Activated CD8-positive, alpha-beta memory T cell treated with anti-CD3 and anti-CD28 coated beads, Interleukin-2, amount 50 U/mL, for 24 hours (primary cell): ENCODE data around the gene PFKL.
"Not testable (repeated sequence)": the region's sequence is repeated elsewhere in the genome, so short reads cannot be mapped to it uniquely, and the experiment has no call there.

ENCODE experiments used
- DNase-seq: peaks from one replicate; pipeline ENCODE4 v3.0.0-alpha.2; 2020; ENCODE audit errors: extremely low read depth

The PFKL gene

DNA sequence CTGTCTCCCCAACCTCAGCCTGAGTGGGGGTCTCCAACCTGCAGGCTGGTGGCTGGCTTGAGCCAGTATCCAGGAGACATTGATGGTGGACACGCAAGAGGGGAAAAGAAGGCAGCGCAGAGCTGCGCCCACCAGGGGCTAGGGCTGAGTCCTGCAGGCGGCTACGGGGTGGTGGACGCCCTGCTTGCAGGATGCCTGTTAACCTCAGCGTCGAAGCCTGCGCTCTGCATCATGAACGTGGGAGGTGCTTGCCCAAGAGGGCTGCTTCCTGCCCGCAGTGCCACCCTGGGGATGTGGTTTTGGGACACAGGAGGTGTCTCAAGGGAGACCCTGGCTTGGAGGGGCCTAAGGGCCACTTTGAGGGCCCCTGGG is 27.7 kb downstream of the PFKL start:
- DNase-seq: no peak

DNA sequence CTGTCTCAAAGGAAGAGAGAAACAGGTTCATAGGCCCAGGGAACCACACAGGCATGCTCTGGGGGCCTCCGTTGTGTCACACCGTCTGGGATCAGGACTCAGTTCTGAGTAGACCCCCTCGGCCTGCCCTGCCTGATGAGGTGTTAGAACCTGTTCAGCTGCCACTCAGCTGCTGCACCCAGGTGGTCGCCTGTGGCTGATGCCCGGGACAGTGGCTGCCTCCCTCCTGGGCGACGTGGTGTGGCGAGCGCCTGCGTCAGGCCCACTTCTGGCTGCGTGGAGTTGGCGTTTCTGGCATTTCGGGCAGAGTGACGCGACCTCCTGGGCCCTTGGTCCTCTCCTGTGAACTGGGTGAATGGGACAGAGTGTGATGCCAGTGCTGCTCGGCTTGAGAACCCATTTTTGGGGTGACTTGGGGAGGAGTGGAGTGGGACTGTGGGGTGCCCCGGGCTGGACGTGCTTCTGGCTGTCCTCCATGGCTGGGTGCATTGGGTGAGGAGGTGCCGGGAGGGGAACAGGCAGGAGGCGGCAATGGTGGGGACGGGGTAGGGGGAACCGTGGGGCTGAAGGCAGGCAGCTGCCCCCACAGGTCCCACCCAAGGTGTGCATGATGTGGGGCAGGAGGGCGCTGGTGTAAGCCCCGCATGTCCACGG is 28.5 kb downstream of the PFKL start:
- no peak for DNase-seq

DNA sequence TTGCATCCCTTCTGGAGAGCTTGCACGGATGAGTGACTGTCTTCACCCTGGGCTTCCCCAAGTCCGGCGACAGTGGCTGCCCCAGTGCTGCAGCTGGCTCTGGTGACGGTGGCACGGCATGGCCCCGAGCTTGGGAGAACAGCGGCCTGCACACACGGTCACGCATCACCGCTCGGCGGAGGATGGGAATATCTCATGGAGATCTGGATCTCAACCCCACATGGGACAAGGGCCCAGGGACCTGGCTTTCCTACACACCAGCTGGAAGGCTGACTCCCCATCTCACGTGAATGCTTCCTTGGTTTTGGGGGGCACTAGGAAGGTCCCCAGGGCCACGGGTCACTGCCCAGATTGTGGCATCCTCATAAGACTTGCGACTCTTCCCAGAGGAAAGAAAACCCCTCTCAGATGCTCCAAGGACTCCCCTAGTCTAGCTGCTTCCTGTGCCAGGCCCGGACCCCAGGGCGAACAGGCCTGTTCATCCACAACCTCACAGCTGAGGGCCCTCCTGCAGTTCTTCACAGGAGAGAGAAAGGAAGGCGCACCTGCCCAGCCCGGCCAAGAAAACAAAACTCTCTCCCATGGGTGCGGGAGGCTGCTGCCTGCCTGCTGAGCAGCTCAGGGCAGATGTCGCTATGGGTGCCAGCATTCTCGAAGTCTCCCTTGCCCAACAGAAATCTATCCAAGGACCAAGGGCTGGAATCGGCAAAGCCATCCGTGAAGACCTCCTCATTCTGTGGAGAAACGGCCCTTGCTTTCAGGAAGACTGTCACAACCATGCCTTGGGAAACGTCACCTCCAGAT is 29.4 kb downstream of the PFKL start:
- no peak for DNase-seq

DNA sequence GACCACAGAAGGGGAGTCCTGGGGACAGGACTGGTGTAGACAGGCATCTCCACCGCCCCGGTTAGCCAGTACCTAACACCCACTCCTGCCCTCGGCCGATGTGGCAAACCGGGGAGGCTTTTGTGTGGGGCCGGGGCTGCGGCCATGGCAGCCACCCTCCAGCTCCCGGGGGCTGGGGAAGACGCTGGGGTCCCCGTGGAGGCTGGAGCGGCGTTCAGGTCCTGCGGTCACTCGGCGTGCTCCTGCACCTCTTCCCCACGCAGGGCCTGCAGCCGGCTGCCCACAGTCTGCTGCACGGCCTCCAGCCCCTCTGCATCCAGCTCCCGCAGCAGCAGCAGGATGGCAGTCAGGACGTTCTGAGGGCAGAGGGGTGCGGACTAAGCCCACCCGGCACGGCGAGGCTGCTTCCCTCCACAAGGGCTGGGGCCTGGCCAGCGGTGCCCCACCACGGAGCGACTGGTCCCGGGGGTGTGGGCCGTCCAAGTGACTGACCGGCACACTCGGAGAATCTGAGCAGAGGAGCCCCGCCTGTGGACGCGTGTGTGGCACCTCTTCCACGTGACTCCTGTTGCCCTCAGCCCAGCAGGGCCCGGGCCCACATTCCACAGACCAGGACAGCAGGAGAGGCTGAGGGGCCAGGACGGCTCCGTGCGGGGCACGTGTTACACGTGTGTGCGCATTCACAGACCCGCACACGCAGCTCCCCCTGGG is 30.3 kb downstream of the PFKL start:
- no peak for DNase-seq

DNA sequence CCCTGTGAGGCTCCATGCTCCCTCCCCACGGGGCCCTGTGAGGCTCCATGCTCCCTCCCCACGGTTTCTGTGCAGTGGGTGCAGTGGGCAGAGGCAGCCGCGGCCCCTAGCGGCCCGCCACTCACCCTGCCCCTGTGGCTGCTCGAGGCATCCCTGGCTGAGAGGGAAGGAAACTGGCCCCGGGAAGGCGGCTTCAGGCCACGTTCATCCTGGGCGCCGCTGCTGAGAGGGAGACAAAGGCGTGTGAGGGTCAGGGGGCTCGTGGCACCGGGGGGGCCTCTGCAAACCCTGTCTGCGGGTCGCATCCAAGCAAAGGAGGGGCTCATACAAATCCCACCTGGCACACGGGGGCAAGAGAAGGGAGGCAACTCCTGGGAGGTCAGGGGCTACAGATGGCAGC is 30.8 kb downstream of the PFKL start:
- DNase-seq: no peak

DNA sequence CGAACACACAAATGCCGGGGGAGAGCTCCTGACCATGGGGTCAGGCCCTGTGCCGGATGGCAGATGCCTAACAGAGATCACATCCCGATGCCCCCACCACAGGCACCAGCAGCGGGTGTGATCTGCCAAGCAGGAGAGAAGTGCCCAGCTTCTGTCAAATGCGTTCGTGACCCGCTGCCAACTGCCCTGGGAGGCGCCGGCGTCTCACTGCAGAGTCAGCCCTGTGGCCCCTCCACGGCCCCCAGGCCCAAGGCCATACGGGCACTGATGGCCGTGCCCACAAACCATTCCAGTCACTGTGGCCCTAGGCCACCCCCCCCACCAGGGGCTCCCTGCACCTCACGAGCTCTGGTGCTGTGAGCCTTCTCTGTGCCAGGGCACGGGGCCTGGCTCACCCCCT is 31.4 kb downstream of the PFKL start:
- no peak for DNase-seq

DNA sequence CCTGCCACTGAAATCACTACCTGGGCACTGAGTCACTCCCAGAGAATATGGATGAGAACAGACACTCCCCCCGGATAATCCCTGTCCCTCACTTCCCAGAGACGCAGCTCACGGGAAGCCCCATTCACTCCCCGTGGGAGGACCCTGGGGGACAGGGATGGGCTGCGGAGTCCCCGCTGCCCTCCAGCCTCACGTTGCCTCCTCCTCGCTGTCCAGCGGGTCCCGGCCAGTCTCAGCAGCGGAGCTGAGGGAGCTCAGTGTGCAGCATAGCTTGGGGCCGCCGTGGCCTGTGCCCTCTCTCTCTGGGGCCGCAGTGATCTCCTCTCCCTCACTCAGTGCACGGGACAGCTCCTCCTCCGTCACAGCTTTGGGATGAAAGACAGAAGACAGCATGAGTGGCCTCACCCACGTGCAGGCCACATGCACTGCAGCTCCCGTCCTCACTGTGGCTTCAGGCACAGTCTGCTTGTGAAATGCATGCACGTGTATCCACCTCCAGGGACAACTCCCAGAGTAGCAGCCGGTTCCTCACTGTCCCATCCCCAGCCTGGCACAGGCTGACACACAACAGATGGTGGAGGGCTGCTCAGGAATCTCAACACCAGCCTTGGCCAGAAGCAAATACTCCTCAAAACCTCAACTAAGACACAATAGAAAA is 31.9 kb downstream of the PFKL start:
- no peak for DNase-seq

DNA sequence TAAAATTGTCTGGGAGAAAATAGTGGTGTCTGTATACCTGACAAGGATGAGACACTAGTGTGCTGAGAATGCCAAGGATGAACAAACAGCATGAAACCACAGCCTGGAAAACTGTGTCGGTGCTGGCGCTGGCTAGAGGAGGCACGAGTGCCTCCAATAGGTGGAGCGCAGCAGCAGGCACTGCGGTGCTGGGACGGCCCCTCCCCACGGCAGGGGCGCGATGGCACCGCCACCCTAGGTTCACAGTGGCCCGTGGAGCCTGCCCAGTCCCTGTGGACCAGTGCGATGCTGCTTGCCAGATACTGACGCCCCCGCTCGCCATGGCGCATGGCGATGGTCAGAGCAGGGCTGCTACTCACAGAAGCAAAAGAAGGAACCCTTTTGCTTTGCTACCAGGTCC is 32.5 kb downstream of the PFKL start:
- DNase-seq: no peak

DNA sequence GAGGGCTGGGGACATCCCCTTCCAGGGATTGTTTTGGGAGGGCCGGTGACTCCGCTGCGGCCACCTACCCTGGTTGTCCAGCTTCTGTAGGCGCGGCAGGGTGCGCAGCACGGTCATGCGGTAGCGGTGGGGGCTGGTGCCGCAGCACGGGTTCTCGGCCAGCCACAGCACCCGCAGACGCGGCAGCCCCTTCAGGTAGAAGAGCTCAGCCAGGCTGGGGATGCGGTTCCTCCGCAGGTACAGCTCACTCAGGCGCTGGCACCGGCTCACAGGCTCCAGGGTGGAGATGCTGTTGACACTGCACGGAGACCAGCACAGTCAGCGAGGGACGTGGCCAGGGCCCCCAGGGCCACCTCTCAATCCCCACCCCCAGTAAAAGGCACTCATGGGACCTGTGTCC is 33.1 kb downstream of the PFKL start:
- no peak for DNase-seq

DNA sequence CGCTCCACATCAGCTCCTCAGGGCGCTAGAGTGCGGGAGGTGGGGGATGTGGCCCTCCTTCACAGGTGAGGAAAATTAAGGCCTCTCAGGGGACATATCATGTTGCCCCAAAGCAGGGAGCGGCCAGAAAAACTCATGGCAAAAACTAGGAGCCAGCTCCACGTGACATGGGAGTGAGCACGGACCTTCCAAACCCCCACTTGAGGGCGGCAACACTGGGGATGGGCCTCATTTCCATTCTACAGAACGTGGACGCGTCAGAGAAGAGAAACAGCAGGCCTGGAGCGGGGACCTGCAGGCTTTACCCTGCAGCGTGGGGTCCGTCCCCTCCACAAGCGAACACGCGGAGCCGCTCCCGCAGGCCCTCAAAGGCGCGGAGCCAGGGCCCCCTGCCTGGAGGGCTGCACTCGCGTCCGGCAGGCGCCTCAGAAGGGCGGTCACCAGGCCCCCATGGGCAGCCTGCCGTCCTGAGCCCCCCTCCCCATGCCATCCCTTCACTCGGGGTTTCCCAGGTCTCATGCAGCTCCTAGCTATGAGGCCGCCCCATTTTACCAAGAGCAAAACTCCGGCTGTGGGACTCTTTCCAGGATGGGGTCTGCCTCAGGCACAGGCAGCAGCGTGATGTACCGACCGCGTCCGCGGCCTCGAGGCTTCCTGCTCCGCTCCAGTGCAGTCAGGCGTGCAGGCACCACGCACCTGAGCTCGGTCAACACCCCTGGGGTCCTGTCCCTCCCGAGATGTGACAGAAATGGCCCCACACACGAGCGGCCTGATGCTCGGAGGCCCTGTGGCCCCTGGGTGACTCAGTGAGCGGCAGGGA is 33.9 kb downstream of the PFKL start:
- no peak for DNase-seq

DNA sequence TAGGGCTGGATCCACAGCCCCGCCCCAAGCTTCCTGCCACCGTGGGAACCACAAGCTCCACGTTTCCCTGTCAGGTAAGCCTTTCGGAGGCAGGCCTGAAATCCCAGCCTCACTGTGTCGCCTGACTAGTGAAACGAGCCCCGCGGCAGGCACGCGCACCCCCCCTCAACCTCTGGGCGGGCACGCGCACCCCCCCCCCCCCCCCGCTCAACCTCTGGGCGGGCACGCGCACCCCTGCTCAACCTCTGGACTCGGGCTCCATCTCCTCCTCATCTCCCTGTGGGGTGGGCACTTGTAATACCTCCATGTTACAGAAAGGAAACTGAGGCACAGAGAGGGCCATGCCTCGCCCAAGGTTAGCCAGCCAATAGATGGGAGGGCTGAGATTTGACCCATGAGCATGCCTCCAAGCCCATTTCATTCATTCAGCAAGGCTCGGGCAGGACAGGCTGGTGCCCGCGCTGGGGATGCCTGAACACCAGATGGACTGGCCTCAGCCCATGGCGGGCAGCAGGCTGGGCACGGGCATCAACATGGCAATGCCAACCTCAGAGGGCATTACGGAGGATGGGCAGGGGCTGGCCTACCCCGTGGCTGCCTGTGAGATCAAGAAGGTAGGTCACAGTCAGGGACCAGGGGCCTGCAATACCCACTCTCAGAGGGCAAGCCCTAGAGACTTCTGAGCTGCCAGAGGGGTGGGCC is 34.6 kb downstream of the PFKL start:
- no peak for DNase-seq

DNA sequence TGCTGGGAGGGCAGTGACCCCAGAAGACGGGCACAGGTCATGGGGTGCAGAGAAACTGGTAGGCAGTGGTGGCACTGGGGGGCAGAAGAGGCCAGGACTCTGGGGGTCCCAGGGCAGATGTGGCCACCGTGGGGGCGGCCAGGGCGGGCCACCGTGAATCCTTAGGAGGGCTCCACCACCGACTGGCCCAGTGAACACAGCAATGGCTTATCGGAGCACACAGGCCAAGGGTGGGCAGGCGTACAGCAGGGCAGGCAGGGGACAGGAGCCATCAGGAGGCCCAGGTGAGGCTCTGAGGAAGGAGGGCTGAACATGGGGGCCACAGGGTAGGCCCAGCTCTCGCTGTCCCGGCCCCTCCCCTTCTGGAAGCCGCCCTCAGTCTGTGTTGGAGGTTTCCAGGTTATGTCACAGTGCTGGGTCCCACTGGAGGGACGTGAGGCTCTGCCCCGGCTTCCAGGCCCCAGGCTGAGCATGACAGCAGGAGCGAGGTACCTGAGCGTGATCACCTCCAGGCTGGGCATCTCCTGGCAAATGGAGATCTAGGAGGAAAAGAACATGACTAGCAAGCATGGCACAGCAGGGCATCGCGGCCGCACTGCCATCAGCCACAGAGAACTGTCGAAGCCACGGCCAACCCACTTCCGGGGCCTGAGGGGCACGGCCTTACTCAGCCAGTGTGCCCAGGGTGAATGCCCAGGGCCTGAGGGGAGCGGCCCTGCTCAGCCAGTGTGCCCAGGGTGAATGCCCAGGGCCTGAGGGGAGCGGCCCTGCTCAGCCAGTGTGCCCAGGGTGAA is 35.6 kb downstream of the PFKL start:
- DNase-seq: no peak

DNA sequence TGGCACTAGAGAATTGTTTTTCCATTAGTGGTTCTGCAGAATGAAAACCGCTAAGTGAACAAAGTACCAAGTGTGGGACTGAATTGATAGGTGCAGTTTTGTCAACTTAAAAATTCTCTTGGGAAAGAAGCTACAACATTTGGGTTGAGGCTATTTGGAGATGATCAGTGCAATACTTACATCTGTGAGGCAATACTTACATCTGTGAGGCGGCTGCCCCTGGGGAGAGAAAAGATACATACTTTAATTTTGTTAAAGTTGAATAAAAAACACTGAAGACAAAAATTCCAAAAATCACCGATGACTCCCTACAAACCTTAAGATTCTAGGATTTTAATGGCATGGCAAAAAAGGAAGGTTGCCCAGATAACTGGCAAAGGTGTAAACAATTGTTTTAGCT is 37.6 kb downstream of the PFKL start:
- DNase-seq: no peak

DNA sequence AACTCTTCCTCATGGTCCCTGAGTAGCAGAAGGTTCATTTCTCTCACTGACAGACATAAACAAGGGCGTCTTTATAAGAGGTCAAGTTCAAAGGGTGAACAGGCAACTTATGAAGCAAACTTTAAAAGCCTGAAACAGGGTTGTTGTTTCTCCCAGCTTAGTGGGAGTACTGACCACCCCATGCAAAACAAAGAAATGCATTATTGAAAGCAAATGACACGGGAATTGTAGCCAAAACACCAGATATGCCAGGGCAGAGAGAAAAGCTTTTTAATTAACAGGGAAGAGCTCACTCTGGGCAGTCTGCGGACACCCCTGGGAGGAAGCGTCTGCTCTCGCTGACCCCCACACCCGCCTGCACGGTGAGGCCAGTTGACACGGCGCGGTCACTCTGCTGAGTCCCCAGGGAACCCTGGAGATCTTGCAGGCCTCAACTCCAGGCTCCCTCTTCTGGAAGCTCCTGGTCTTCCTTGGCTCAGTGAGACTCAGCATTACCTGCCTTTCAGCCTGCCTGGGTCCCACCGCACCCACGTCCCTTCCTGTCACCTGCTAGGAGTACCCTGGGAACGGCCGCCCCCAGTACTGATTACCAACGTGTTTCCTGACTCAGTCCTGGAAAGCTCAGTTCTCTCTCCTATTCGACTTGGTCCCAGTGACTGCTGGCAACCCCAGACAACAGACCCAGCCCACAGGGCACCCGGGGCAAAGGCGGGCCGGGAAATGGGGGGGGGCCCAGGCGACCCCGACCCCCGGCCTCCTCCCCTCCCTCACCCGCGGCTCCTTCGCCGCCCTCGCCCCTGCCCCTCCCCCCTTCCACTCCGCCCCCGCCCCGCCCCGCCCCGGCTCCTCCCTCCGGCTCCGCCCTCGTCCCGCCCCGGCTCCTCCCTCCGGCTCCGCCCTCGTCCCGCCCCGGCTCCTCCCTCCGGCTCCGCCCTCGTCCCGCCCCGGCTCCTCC is 38.4 kb downstream of the PFKL start:
- DNase-seq: no peak

DNA sequence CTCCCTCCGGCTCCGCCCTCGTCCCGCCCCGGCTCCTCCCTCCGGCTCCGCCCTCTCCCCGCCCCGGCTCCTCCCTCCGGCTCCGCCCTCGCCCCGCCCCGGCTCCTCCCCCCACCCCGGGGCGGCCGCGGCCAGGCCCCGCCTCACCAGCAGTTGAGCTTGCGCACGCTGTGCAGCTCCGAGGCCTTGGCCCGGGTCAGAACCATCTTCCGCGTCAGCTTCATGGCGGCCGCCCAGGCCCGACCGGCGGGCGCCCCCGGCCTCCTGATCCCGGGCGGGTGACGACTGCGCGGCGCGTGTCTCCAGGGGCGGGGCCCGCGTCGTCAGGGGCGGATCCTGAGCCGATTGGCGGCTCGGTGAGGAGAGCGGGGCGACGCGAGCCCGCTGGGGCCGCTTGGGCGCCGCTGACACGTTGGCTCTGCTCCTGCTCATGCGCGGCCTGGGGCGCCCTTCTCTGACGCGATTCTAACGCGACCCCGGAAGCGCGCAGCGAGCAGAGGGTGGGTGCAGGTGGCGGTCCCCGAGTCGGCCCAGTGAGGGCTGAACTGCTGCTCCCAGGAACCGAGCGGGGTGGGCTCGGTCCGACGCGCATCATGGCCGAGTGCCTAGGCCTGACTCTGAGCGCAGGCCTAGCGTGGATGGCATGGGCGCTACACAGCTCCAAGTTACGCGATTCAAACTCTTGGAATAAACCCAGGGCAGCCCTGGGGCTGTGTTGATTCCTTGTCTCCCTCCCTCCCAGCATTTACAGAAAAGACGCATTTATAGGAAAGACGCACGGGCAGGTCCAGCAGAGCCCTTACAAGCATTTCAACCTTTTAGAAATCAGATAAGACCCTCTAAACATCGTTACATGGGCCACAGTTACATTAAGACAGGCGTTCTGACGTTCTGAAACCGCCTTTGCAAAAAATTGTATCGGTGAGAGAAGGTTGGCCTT is 39.4 kb downstream of the PFKL start, which contains the start of gene CFAP410:
Gene CFAP410, minus strand, starts transcription at position 420 of the 940 bp plus-strand sequence. Its CDS starts 196 bp downstream, at position 224.
- DNase-seq: peak; percentile 85

DNA sequence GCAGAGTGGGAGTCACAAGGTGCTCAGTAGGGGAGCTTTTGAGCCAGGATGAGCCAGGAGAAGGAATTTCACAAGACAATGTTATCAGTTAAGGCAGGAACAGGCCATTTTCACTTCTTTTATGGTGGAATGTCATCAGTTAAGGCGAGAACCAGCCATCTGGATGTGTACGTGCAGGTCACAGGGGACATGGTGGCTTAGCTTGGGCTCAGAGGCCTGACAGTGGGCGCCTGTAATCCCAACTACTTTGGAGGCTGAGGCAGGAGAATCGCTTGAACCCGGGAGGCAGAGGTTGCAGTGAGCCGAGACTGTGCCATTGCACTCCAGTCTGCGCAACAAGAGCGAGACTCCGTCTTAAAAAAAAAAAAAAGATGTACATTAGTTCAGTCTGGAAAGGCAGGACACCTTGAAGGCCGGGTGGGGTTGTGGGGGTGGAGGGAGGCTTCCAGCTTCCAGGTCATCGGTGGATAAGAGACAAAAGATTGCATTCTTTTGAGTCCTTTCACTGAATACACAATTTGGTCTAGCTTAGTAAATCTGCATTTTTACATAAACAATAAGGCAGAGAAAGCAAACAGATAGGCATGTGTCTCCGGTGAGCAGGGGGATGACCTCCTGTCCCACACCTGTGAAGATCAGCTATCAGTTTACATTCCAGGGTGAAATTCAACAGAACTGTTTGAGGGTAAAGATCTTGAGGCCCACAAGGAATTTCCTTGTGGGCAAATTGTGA is 42.0 kb downstream of the PFKL start:
- not testable (repeated sequence) for DNase-seq

DNA sequence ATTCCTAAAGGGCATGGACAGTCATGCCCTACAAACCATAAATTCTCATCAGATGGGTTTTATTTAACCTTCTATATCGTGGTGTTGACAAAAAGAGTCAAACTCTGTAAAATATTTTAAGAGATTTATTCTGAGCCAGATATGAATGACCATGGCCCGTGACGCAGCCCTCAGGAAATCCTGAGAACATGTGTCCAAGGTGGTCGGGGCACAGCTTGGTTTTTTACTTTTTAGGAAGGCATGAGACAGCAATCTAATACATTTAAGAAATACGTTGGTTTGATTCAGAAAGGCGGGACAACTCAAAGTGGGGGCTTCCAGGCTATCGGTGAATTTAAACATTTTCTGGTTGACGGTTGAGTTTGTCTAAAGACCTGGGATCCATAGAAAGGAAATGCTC is 43.1 kb downstream of the PFKL start:
- DNase-seq: not testable (repeated sequence)
